Trophoblast cell (in vitro differentiated cells and primary cell): ENCODE results near the gene SUSD1.
A peak's percentile ranks its signal among the peaks of the same experiment; 100 is the strongest.

ENCODE experiments used
- DNase-seq, 2 donors: peaks; one replicate each; pipeline ENCODE4 v3.0.0-alpha.2; 2016
- H2AFZ ChIP-seq: 2 replicates; pipeline ENCODE4 v1.6.1; 2013; ENCODE audit warnings: low read length, moderate library complexity, mild to moderate bottlenecking; ENCODE audit not compliant: insufficient read depth, poor library complexity
- H2AK5ac ChIP-seq: 2 replicates; pipeline ENCODE4 v1.6.1; 2013; ENCODE audit warnings: mild to moderate bottlenecking, low read length
- H2BK120ac ChIP-seq: 2 replicates; pipeline ENCODE4 v1.6.1; 2013; ENCODE audit warnings: low read length, mild to moderate bottlenecking, moderate library complexity; ENCODE audit not compliant: insufficient read depth, poor library complexity
- H2BK12ac ChIP-seq: 2 replicates; pipeline ENCODE4 v1.6.1; 2013; ENCODE audit warnings: mild to moderate bottlenecking, low read length, moderate library complexity
- H2BK5ac ChIP-seq: 2 replicates; pipeline ENCODE4 v1.6.1; 2013; ENCODE audit warnings: low read length, low read depth, moderate library complexity, mild to moderate bottlenecking; ENCODE audit not compliant: poor library complexity
- H3K14ac ChIP-seq: 2 replicates; pipeline ENCODE4 v1.6.1; 2013; ENCODE audit warnings: mild to moderate bottlenecking, low read length
- H3K18ac ChIP-seq: 2 replicates; pipeline ENCODE4 v1.6.1; 2013; ENCODE audit warnings: mild to moderate bottlenecking, low read length
- H3K23ac ChIP-seq: 2 replicates; pipeline ENCODE4 v1.6.1; 2013; ENCODE audit warnings: low read length
- H3K27ac ChIP-seq: 2 replicates; pipeline ENCODE4 v1.5.1; 2013; ENCODE audit warnings: low read depth, mild to moderate bottlenecking, inconsistent platforms, low read length, moderate library complexity
- H3K27me3 ChIP-seq: 2 replicates; pipeline ENCODE4 v1.6.1; 2013; ENCODE audit warnings: inconsistent platforms, mild to moderate bottlenecking, low read length, moderate library complexity; ENCODE audit not compliant: insufficient read depth
- H3K36me3 ChIP-seq, 2 experiments: 1 replicate in 1 of 2; 2 replicates in 1 of 2; pipeline ENCODE4 v1.6.1; 2013; ENCODE audit warnings: low read length in 2 of 2, mild to moderate bottlenecking in 2 of 2, moderate library complexity in 1 of 2; ENCODE audit not compliant: insufficient read depth in 2 of 2, control insufficient read depth in 1 of 2
- H3K4ac ChIP-seq: 2 replicates; pipeline ENCODE4 v1.6.1; 2013; ENCODE audit warnings: low read depth, mild to moderate bottlenecking, low read length, moderate library complexity
- H3K4me1 ChIP-seq, 2 experiments: 1 replicate in 1 of 2; 2 replicates in 1 of 2; pipeline ENCODE4 v1.6.1; 2013; ENCODE audit warnings: low read length in 2 of 2, mild to moderate bottlenecking in 2 of 2, moderate library complexity in 1 of 2; ENCODE audit not compliant: insufficient read depth in 2 of 2, control insufficient read depth in 1 of 2
- H3K4me2 ChIP-seq: 2 replicates; pipeline ENCODE4 v1.6.1; 2013; ENCODE audit warnings: inconsistent platforms, mild to moderate bottlenecking, low read length, moderate library complexity
- H3K4me3 ChIP-seq: 2 replicates; pipeline ENCODE4 v1.5.1; 2013; ENCODE audit warnings: mild to moderate bottlenecking, low read depth, low read length, inconsistent platforms
- H3K79me1 ChIP-seq: one replicate; pipeline ENCODE4 v1.6.1; 2013; ENCODE audit warnings: low read length
- H3K79me2 ChIP-seq: 2 replicates; pipeline ENCODE4 v1.6.1; 2013; ENCODE audit warnings: low read length, mild to moderate bottlenecking; ENCODE audit not compliant: control insufficient read depth, insufficient read depth, poor library complexity
- H3K9ac ChIP-seq: 2 replicates; pipeline ENCODE4 v1.6.1; 2013; ENCODE audit warnings: mild to moderate bottlenecking, low read length
- H3K9me3 ChIP-seq: 2 replicates; pipeline ENCODE4 v1.6.1; 2013; ENCODE audit warnings: low read depth, mild to moderate bottlenecking, control low read depth, inconsistent platforms, low read length; ENCODE audit not compliant: insufficient read depth
- H4K12ac ChIP-seq: 2 replicates; pipeline ENCODE4 v1.6.1; 2013; ENCODE audit warnings: low read depth, mild to moderate bottlenecking, low read length, moderate library complexity
- H4K8ac ChIP-seq: 2 replicates; pipeline ENCODE4 v1.6.1; 2013; ENCODE audit warnings: low read depth, mild to moderate bottlenecking, low read length, moderate library complexity
- H4K91ac ChIP-seq: one replicate; pipeline ENCODE4 v1.6.1; 2013; ENCODE audit warnings: low read depth, mild to moderate bottlenecking, low read length, moderate library complexity
- WGBS: extraction: QIAGEN DNeasy Blood & Tissue Kit; methylation state at CpG from one replicate; pipeline ENCODE4 v1.1.7; 2013; ENCODE audit warnings: missing lambda C conversion rate; ENCODE audit not compliant: insufficient read length, insufficient coverage; ENCODE audit errors: extremely low coverage; 5-methylcytosine and 5-hydroxymethylcytosine counted together

SUSD1 gene

GRCh38 chr9:112118009-112118408, 57.1 kb downstream of the SUSD1 start:
- H2BK120ac ChIP-seq: no peak overlapping the region
- H2BK5ac ChIP-seq: no peak overlapping the region
- H2AK5ac ChIP-seq: no peak overlapping the region
- no peaks in the 10 kb centered on the region for H3K27me3 ChIP-seq
- H3K36me3 ChIP-seq: peaks cover 0 to under 1% of the 10 kb centered on the region in 2 experiments
- no CpG with 5 or more reads among the region's 1 CpG for WGBS
- H2AFZ ChIP-seq: no peak overlapping the region
- no peak overlapping the region for H3K4me2 ChIP-seq
- peaks cover 3% of the 10 kb centered on the region for H3K79me2 ChIP-seq
- H3K18ac ChIP-seq: no peak overlapping the region
- H3K4ac ChIP-seq: no peak overlapping the region
- H3K9me3 ChIP-seq: peaks cover 1% of the 10 kb centered on the region
- H4K12ac ChIP-seq: no peak overlapping the region
- no peak overlapping the region for H3K4me3 ChIP-seq
- no peak overlapping the region for H4K91ac ChIP-seq
- no peak for DNase-seq
- peaks cover 18% of the 10 kb centered on the region in 2 experiments for H3K4me1 ChIP-seq
- H2BK12ac ChIP-seq: no peak overlapping the region
- no peak overlapping the region for H3K14ac ChIP-seq
- H3K9ac ChIP-seq: no peak overlapping the region
- peaks cover 10% of the 10 kb centered on the region for H3K79me1 ChIP-seq
- no peak overlapping the region for H4K8ac ChIP-seq
- no peak overlapping the region for H3K27ac ChIP-seq
- no peak overlapping the region for H3K23ac ChIP-seq

GRCh38 chr9:112115970-112116753, 58.9 kb downstream of the SUSD1 start:
- peaks cover 1% of the 10 kb centered on the region for H3K9me3 ChIP-seq
- peaks cover 0 to 4% of the 10 kb centered on the region in 2 experiments for H3K36me3 ChIP-seq
- peaks cover 3% of the 10 kb centered on the region for H3K79me2 ChIP-seq
- no peak overlapping the region for H3K4me2 ChIP-seq
- H3K27ac ChIP-seq: no peak overlapping the region
- H3K4me3 ChIP-seq: no peak overlapping the region
- H3K27me3 ChIP-seq: no peaks in the 10 kb centered on the region
- no peak overlapping the region for H2AFZ ChIP-seq
- DNase-seq: peak; percentile 17 to 54
- H4K12ac ChIP-seq: no peak overlapping the region
- H3K18ac ChIP-seq: no peak overlapping the region
- no peak overlapping the region for H2AK5ac ChIP-seq
- no peak overlapping the region for H2BK120ac ChIP-seq
- H3K79me1 ChIP-seq: peaks cover 10% of the 10 kb centered on the region
- WGBS: no CpG with 5 or more reads among the region's 3 CpGs
- no peak overlapping the region for H3K4ac ChIP-seq
- no peak overlapping the region for H3K23ac ChIP-seq
- no peak overlapping the region for H2BK12ac ChIP-seq
- H2BK5ac ChIP-seq: no peak overlapping the region
- H3K9ac ChIP-seq: no peak overlapping the region
- no peak overlapping the region for H4K8ac ChIP-seq
- no peak overlapping the region for H3K14ac ChIP-seq
- H4K91ac ChIP-seq: no peak overlapping the region
- peaks cover 16 to 19% of the 10 kb centered on the region in 2 experiments for H3K4me1 ChIP-seq

- H3K27ac ChIP-seq: no peak overlapping the region
- no peak overlapping the region for H3K18ac ChIP-seq
- H2BK12ac ChIP-seq: no peak overlapping the region
- H4K91ac ChIP-seq: no peak overlapping the region
- H3K4me2 ChIP-seq: no peak overlapping the region
- no peak overlapping the region for H2BK5ac ChIP-seq
- H2AK5ac ChIP-seq: no peak overlapping the region
- no peaks in the 10 kb centered on the region for H3K27me3 ChIP-seq
- H3K9me3 ChIP-seq: peaks cover 1% of the 10 kb centered on the region
- no peak overlapping the region for H3K4ac ChIP-seq
- H3K36me3 ChIP-seq: peaks cover 0 to 4% of the 10 kb centered on the region in 2 experiments
- no peak overlapping the region for H4K12ac ChIP-seq
- no peak overlapping the region for H2AFZ ChIP-seq
- no peak for DNase-seq
- H3K23ac ChIP-seq: no peak overlapping the region
- H3K9ac ChIP-seq: no peak overlapping the region
- H3K4me1 ChIP-seq: peaks cover 5 to 12% of the 10 kb centered on the region in 2 experiments
- no peak overlapping the region for H3K14ac ChIP-seq
- WGBS: no CpG with 5 or more reads among the region's 3 CpGs
- no peak overlapping the region for H3K4me3 ChIP-seq
- H4K8ac ChIP-seq: no peak overlapping the region
- H3K79me2 ChIP-seq: peaks cover 3% of the 10 kb centered on the region
- H2BK120ac ChIP-seq: no peak overlapping the region
- peaks cover 8% of the 10 kb centered on the region for H3K79me1 ChIP-seq
Measured at GRCh38 chr9:112115109-112115508, 60.0 kb downstream of the SUSD1 start.

GRCh38 chr9:112112941-112113681, 62.0 kb downstream of the SUSD1 start:
- Histone ChIP-seq H3K27ac (no peak overlapping the region), H3K79me1 (no peaks in the 10 kb centered on the region), H3K14ac (no peak overlapping the region), H3K4me3 (no peak overlapping the region), H3K4me1 (peaks cover 0 to 5% of the 10 kb centered on the region in 2 experiments), H2AK5ac (no peak overlapping the region), H4K8ac (no peak overlapping the region), H4K12ac (no peak overlapping the region), H3K18ac (no peak overlapping the region), H3K27me3 (no peaks in the 10 kb centered on the region), H2BK120ac (no peak overlapping the region), H3K79me2 (no peaks in the 10 kb centered on the region), H3K9ac (no peak overlapping the region), H2BK5ac (no peak overlapping the region), H3K36me3 (peaks cover 0 to 4% of the 10 kb centered on the region in 2 experiments), H3K4me2 (no peak overlapping the region), H2AFZ (no peak overlapping the region), H3K23ac (no peak overlapping the region), H3K9me3 (peaks cover 1% of the 10 kb centered on the region), H3K4ac (no peak overlapping the region), H2BK12ac (no peak overlapping the region), H4K91ac (no peak overlapping the region)
- DNase-seq: peak; percentile 92 to 97
- no CpG with 5 or more reads among the region's 4 CpGs for WGBS
